GM12875 (cell line): ENCODE data around the gene IGF2R.
"Not testable (repeated sequence)": the region's sequence is repeated elsewhere in the genome, so short reads cannot be mapped to it uniquely, and the experiment has no call there.

ENCODE experiments used
- H3K4me3 ChIP-seq: one replicate; pipeline ENCODE4 v1.5.1; 2011; ENCODE audit warnings: low read depth, low read length, control low read depth
- TF ChIP-seq, protein P1 (sequence below): IDR thresholded peaks from 2 replicates; pipeline ENCODE4 v1.5.1; 2011; ENCODE audit warnings: low read depth, mild to moderate bottlenecking, control low read depth, inconsistent platforms, low read length, moderate library complexity, borderline replicate concordance; ENCODE audit not compliant: insufficient read depth

The IGF2R gene

GRCh38 chr6:159968295-159969203 is at the start of gene IGF2R:
TSS of gene IGF2R (plus strand) at chr6:159969082. CDS start at chr6:159969247, 165 bp downstream.
- TF ChIP-seq, protein P1, sequence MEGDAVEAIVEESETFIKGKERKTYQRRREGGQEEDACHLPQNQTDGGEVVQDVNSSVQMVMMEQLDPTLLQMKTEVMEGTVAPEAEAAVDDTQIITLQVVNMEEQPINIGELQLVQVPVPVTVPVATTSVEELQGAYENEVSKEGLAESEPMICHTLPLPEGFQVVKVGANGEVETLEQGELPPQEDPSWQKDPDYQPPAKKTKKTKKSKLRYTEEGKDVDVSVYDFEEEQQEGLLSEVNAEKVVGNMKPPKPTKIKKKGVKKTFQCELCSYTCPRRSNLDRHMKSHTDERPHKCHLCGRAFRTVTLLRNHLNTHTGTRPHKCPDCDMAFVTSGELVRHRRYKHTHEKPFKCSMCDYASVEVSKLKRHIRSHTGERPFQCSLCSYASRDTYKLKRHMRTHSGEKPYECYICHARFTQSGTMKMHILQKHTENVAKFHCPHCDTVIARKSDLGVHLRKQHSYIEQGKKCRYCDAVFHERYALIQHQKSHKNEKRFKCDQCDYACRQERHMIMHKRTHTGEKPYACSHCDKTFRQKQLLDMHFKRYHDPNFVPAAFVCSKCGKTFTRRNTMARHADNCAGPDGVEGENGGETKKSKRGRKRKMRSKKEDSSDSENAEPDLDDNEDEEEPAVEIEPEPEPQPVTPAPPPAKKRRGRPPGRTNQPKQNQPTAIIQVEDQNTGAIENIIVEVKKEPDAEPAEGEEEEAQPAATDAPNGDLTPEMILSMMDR, result no peak

DNA sequence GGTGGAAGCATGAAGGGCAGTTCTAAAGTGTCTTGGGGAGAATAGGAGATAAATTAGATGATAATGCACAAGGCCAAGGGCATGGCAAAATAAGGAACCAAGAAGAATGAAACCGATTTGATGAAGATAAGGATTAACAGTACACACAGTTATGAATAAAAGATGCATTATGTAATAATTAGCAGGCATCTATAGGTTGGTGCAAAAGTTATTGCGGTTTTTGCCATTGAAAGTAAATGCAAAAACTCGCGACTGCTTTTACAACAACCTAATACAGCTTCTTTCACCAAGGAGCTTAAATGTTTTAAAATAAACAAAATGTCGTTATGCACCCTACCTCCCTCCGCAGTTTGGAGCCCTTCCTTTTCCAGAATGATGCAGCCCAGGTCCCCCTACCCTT is 49.1 kb upstream of the IGF2R start:
- H3K4me3 ChIP-seq, result no peak overlapping the region
- TF ChIP-seq, protein P1, result no peak

More at GRCh38 chr6:159968295-159969203, at the start of gene IGF2R:
- peak within 1 kb of the TSS; percentile 73 for H3K4me3 ChIP-seq

GRCh38 chr6:159924150-159924549 is 44.7 kb upstream of the IGF2R start:
- not testable (repeated sequence) for H3K4me3 ChIP-seq

DNA sequence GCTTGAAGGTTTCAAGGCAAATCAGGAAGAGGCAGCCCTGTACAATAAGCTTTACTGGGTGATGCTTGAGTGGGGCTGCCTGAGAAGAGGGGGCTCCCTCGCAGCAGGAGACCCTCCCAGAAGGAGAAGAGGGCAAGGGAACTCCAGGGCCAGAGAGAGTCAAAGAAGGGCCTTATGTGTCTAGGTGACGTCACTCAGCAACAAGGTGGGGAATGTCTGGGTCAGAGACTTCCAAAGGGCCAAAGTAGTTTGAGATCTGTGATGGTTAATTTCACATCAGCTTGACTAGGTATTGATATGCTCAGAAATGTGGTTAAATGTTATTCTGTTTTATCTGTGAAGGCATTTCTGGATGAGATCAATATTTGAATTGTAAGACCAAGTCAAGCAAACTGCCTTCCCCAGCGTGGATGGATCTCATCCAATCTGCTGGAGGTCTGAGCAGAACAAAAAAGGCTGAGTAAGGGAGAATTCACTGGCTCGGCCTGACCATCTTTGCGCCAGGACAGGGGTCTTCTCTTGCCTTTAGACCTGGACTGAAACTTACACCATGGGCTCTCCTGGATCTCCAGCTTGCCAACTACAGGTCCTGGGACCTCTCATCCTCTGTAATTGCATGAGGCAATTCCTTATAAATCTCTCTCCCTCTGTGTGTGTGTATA is 42.2 kb upstream of the IGF2R start:
- TF ChIP-seq, protein P1, result no peak
- no peak overlapping the region for H3K4me3 ChIP-seq

DNA sequence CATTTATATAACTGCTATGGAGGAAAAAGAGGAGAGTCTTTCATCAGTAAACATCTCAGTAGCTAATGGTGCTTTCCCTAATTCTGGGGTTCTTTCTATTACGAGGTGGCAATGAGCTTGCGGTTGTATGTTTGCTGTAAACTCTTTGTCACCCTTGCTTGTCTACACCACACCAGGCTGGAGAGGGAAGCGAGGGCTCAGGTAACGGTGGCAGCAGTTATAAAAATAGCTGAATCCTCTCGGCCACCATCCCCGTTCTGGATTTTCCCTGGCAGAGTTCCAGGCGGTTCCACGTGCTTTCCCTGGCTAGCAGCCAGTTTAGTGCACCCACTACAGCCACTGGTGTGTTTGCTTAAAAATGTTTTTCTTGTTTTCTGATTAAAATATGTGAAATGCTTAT is 39.1 kb upstream of the IGF2R start:
- no peak overlapping the region for H3K4me3 ChIP-seq
- TF ChIP-seq, protein P1, result no peak

DNA sequence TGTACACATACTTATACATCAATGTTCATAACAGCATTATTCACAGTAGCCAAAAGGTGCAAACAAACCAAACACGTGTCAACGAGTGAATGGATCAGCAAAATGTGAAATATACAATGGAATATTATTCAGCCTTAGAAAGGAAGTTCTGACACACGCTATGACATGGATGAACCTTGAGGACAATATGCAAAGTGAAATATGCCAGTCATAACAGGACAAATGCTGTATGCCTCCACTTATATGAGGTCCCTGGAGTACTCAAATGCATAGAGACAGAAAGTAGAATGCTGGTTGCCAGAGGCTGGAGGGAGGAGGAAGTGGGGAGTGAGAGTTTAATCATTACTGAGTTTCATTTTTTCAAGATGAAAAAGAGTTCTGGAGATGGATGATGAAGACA is 37.8 kb upstream of the IGF2R start:
- H3K4me3 ChIP-seq, result no peak overlapping the region
- TF ChIP-seq, protein P1, result no peak

DNA sequence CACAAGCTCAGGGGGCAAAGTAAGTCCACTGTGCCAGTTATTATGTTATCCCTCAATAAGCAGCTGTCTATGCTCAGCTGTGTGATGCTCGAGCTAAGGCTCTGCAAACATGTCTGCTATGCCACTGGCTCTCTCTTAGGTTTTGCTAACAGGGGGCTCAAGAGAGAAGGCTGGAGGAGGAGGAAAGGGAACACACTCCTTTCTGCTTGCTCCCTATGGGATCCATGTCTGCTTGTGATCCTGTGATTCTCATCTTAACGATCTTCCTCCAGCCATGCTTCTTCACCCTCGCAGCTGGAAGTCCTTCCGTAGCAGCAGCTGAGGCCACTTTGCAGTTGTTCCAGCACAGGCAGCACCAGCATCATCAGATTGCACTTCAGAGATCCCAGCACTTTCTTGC is 37.0 kb upstream of the IGF2R start:
- H3K4me3 ChIP-seq, result no peak overlapping the region
- TF ChIP-seq, protein P1, result no peak
